SK-N-SH treated with all-trans-retinoic acid at 6 μM for 48 hours (cell line): ENCODE measurements around the gene CEMIP.
"Not testable (repeated sequence)": the region's sequence is repeated elsewhere in the genome, so short reads cannot be mapped to it uniquely, and the experiment has no call there.

Experiments used
- ATAC-seq: fragments of 200-7000 bp; cut with Tn5 transposase; 3 replicates; pipeline ENCODE4 v1.9.1; 2020; ENCODE audit warnings: mild to moderate bottlenecking, moderate library complexity
- BACH2 ChIP-seq: fragments of 250-450 bp; sonication (Bioruptor Pico); IDR thresholded peaks from 2 replicates; pipeline ENCODE4 v1.9.0; 2021; ENCODE audit warnings: mild to moderate bottlenecking, borderline replicate concordance
- CSDC2 ChIP-seq: fragments of 250-450 bp; sonication (Bioruptor Pico); IDR thresholded peaks from 2 replicates; pipeline ENCODE4 v1.5.0; 2020; ENCODE audit warnings: mild to moderate bottlenecking, moderate library complexity
- ESRRG ChIP-seq: fragments of 250-450 bp; sonication (Bioruptor Pico); IDR thresholded peaks from 2 replicates; pipeline ENCODE4 v1.6.1; 2021; ENCODE audit warnings: mild to moderate bottlenecking
- GLIS3 ChIP-seq: fragments of 250-450 bp; sonication (Bioruptor Pico); IDR thresholded peaks from 2 replicates; pipeline ENCODE4 v1.5.0; 2020; ENCODE audit warnings: mild to moderate bottlenecking, moderate library complexity
- ISL1 ChIP-seq: fragments of 250-450 bp; sonication (Bioruptor Pico); IDR thresholded peaks from 2 replicates; pipeline ENCODE4 v2.1.2; 2022; ENCODE audit warnings: mild to moderate bottlenecking, moderate library complexity
- OSR1 ChIP-seq: fragments of 250-450 bp; sonication (Bioruptor Pico); IDR thresholded peaks from 2 replicates; pipeline ENCODE4 v1.8.0; 2022; ENCODE audit warnings: moderate library complexity, mild to moderate bottlenecking, inconsistent platforms
- PPARA ChIP-seq: fragments of 250-450 bp; sonication (Bioruptor Pico); IDR thresholded peaks from 2 replicates; pipeline ENCODE4 v1.5.0; 2020; ENCODE audit warnings: mild to moderate bottlenecking, borderline replicate concordance
- RARB ChIP-seq: fragments of 250-450 bp; sonication (Bioruptor Pico); IDR thresholded peaks from 2 replicates; pipeline ENCODE4 v1.8.0; 2021; ENCODE audit warnings: mild to moderate bottlenecking, moderate library complexity
- SNAI2 ChIP-seq: fragments of 250-450 bp; sonication (Bioruptor Pico); IDR thresholded peaks from 2 replicates; pipeline ENCODE4 v1.5.0; 2020; ENCODE audit warnings: mild to moderate bottlenecking, moderate library complexity
- TCF4 ChIP-seq: fragments of 250-450 bp; sonication (Bioruptor Pico); IDR thresholded peaks from 2 replicates; pipeline ENCODE4 v1.8.0; 2021; ENCODE audit warnings: mild to moderate bottlenecking, moderate library complexity, borderline replicate concordance
- TOX ChIP-seq: fragments of 250-450 bp; sonication (Bioruptor Pico); IDR thresholded peaks from 2 replicates; pipeline ENCODE4 v1.8.0; 2021; ENCODE audit warnings: mild to moderate bottlenecking, moderate library complexity, borderline replicate concordance
- ZC3H10 ChIP-seq: fragments of 250-450 bp; sonication (Bioruptor Pico); IDR thresholded peaks from 2 replicates; pipeline ENCODE4 v1.5.1; 2021; ENCODE audit warnings: mild to moderate bottlenecking, moderate library complexity
- ZFP3 ChIP-seq: fragments of 250-450 bp; sonication (Bioruptor Pico); IDR thresholded peaks from 2 replicates; pipeline ENCODE4 v1.5.0; 2020; ENCODE audit warnings: mild to moderate bottlenecking, moderate library complexity
- ZFP30 ChIP-seq: fragments of 450-650 bp; formaldehyde crosslinking; IDR thresholded peaks from 2 replicates; pipeline ENCODE4 v1.5.0; 2022; ENCODE audit warnings: mild to moderate bottlenecking, moderate library complexity
- ZNF565 ChIP-seq: fragments of 450-650 bp; formaldehyde crosslinking; conservative IDR thresholded peaks from 2 replicates; pipeline ENCODE4 v1.5.0; 2020; ENCODE audit warnings: low read depth, mild to moderate bottlenecking, moderate library complexity
- ZNF70 ChIP-seq: fragments of 450-650 bp; formaldehyde crosslinking; IDR thresholded peaks from 2 replicates; pipeline ENCODE4 v1.5.0; 2020; ENCODE audit warnings: mild to moderate bottlenecking, moderate library complexity
- ZNF8 ChIP-seq: fragments of 450-650 bp; formaldehyde crosslinking; IDR thresholded peaks from 2 replicates; pipeline ENCODE4 v1.5.0; 2020; ENCODE audit warnings: mild to moderate bottlenecking, moderate library complexity
- TF ChIP-seq, protein P1 (sequence below): fragments of 250-450 bp; sonication (Bioruptor Pico); IDR thresholded peaks from 2 replicates; pipeline ENCODE4 v1.5.1; 2020; ENCODE audit warnings: low read depth, mild to moderate bottlenecking, moderate library complexity
- TF ChIP-seq, protein P2 (sequence below): fragments of 250-450 bp; sonication (Bioruptor Pico); IDR thresholded peaks from 2 replicates; pipeline ENCODE4 v1.5.0; 2020; ENCODE audit warnings: mild to moderate bottlenecking, moderate library complexity
- TF ChIP-seq, protein P3 (sequence below): fragments of 250-450 bp; sonication (Bioruptor Pico); IDR thresholded peaks from 2 replicates; pipeline ENCODE4 v1.8.0; 2021; ENCODE audit warnings: low read depth, mild to moderate bottlenecking, moderate library complexity, borderline replicate concordance
- TF ChIP-seq, protein P4 (sequence below): fragments of 250-450 bp; sonication (Bioruptor Pico); IDR thresholded peaks from 2 replicates; pipeline ENCODE4 v1.8.0; 2020; ENCODE audit warnings: mild to moderate bottlenecking, moderate library complexity, borderline replicate concordance

CEMIP gene

DNA sequence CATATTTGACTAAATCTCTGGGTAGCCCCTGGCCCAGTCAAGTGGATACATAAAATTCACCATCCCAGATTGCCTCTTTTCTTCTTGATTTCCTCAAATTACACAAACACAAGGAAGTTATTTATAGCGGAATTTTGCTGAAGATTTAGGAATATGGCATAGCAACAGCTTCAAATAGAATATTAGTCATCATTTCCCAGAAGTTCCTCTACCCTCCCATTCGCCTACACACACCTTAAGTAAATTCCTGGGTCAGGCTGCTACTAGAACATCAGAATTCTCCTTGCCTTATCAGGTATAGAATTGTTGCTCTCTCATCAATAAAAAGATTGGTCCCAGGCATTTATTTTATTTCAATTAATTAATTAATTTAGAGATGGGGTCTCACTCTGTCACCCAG lies 178.8 kb downstream of the CEMIP start:
- TF ChIP-seq, protein P1, sequence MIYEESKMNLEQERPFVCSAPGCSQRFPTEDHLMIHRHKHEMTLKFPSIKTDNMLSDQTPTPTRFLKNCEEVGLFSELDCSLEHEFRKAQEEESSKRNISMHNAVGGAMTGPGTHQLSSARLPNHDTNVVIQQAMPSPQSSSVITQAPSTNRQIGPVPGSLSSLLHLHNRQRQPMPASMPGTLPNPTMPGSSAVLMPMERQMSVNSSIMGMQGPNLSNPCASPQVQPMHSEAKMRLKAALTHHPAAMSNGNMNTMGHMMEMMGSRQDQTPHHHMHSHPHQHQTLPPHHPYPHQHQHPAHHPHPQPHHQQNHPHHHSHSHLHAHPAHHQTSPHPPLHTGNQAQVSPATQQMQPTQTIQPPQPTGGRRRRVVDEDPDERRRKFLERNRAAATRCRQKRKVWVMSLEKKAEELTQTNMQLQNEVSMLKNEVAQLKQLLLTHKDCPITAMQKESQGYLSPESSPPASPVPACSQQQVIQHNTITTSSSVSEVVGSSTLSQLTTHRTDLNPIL, result no peak
- TF ChIP-seq, protein P2, sequence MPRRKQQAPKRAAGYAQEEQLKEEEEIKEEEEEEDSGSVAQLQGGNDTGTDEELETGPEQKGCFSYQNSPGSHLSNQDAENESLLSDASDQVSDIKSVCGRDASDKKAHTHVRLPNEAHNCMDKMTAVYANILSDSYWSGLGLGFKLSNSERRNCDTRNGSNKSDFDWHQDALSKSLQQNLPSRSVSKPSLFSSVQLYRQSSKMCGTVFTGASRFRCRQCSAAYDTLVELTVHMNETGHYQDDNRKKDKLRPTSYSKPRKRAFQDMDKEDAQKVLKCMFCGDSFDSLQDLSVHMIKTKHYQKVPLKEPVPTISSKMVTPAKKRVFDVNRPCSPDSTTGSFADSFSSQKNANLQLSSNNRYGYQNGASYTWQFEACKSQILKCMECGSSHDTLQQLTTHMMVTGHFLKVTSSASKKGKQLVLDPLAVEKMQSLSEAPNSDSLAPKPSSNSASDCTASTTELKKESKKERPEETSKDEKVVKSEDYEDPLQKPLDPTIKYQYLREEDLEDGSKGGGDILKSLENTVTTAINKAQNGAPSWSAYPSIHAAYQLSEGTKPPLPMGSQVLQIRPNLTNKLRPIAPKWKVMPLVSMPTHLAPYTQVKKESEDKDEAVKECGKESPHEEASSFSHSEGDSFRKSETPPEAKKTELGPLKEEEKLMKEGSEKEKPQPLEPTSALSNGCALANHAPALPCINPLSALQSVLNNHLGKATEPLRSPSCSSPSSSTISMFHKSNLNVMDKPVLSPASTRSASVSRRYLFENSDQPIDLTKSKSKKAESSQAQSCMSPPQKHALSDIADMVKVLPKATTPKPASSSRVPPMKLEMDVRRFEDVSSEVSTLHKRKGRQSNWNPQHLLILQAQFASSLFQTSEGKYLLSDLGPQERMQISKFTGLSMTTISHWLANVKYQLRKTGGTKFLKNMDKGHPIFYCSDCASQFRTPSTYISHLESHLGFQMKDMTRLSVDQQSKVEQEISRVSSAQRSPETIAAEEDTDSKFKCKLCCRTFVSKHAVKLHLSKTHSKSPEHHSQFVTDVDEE (CRISPR knock-in tag), result no peak

DNA sequence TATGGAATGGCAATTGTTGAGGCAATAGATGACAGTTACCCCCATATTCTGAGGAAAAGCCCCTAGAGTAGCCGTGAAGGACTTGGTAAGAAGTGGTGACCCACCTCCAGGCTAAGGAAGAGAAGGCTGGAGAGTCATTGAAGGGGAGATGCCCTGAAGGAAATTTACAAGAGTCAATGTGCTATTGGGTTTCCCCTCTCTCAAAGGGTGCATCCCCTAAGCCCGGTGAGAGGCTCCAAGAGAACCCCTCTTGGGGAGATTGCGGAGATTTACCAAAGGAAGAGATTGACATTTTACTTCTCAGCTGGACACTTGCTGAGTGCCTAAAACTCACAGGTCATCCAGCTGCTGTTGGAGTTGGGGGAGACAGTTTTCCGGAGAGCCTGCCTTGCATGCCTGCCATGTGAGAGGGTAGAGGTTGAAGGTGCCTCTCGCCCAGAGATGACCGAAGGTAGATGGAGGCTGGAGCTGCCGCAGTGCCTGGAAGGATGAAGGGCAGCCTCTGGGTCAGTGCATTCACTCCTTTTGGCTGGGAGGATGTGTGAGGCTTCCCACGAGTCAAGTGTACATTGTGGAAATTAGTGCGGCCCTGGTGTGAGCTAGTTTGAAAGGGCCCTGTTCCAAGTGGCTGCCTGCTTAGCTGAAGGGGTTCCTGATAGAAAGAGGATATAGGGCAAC lies 179.8 kb downstream of the CEMIP start:
- no peak for TF ChIP-seq CSDC2 (CRISPR knock-in tag)
- TF ChIP-seq GLIS3, result no peak
- TF ChIP-seq ZNF70 (CRISPR knock-in tag), result no peak
- TF ChIP-seq, protein P1, result no peak
- TF ChIP-seq RARB (CRISPR knock-in tag), result no peak
- no peak for TF ChIP-seq PPARA
- TF ChIP-seq ZFP30 (CRISPR knock-in tag), result no peak
- ATAC-seq, result no peak

More for the DNA sequence above, 178.8 kb downstream of the CEMIP start:
- ATAC-seq, result no peak

DNA sequence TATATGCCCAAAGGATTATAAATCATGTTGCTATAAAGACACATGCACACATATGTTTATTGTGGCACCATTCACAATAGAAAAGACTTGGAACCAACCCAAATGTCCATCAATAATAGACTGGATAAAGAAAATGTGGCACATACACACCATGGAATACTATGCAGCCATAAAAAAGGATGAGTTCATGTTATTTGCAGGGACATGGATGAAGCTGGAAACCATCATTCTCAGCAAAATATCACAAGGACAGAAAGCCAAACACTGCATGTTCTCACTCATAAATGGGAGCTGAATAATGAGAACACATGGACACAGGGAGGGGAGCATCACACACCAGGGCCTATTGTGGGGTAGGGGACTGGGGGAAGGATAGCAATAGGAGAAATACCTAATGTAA lies 186.3 kb downstream of the CEMIP start:
- ATAC-seq, result not testable (repeated sequence)

DNA sequence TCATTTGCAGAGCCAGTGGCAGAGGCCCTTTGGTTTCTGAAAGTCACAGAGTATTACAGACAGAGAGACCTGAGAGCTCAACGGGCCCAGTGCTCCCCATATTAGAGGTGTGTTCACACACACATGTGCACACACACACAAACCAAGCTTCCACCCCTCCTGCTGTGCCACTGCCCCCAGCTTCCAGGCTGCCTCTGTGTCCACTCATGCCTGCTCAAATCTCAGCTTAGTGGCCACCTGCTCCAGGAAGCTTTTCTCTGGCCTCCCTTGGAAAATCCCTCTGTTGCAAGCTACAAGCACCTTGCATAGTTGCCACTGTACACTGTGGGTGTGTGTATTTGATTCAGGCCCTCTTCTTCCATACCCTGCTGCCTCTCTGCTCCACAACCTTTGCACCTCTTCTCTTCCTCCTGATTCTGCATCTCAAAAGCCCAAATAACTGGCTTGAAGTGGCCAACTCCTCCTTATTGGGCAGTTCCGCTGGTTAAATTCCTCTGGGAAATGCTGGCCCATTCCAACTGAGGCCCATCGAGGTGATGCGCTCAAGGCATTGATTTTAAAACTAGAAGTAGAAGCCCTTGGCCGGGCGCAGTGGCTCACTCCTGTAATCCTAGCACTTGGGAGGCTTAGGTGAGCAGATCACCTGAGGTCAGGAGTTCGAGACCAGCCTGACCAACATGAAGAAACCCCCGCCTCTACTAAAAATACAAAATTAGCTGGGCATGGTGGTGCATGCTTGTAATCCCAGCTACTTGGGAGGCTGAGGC lies 187.4 kb downstream of the CEMIP start:
- TF ChIP-seq SNAI2 (CRISPR knock-in tag), result no peak
- TF ChIP-seq, protein P3, sequence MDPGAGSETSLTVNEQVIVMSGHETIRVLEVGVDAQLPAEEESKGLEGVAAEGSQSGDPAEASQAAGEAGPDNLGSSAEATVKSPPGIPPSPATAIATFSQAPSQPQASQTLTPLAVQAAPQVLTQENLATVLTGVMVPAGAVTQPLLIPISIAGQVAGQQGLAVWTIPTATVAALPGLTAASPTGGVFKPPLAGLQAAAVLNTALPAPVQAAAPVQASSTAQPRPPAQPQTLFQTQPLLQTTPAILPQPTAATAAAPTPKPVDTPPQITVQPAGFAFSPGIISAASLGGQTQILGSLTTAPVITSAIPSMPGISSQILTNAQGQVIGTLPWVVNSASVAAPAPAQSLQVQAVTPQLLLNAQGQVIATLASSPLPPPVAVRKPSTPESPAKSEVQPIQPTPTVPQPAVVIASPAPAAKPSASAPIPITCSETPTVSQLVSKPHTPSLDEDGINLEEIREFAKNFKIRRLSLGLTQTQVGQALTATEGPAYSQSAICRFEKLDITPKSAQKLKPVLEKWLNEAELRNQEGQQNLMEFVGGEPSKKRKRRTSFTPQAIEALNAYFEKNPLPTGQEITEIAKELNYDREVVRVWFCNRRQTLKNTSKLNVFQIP (CRISPR knock-in tag), result no peak
- TF ChIP-seq, protein P1, result no peak
- no peak for TF ChIP-seq PPARA
- TF ChIP-seq TCF4 (CRISPR knock-in tag), result no peak
- TF ChIP-seq, protein P4, sequence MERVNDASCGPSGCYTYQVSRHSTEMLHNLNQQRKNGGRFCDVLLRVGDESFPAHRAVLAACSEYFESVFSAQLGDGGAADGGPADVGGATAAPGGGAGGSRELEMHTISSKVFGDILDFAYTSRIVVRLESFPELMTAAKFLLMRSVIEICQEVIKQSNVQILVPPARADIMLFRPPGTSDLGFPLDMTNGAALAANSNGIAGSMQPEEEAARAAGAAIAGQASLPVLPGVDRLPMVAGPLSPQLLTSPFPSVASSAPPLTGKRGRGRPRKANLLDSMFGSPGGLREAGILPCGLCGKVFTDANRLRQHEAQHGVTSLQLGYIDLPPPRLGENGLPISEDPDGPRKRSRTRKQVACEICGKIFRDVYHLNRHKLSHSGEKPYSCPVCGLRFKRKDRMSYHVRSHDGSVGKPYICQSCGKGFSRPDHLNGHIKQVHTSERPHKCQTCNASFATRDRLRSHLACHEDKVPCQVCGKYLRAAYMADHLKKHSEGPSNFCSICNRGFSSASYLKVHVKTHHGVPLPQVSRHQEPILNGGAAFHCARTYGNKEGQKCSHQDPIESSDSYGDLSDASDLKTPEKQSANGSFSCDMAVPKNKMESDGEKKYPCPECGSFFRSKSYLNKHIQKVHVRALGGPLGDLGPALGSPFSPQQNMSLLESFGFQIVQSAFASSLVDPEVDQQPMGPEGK, result no peak
- TF ChIP-seq RARB (CRISPR knock-in tag), result no peak
- no peak for TF ChIP-seq ZNF70 (CRISPR knock-in tag)
- no peak for TF ChIP-seq BACH2 (CRISPR knock-in tag)
- TF ChIP-seq CSDC2 (CRISPR knock-in tag), result no peak
- TF ChIP-seq OSR1 (CRISPR knock-in tag), result no peak
- TF ChIP-seq ESRRG (CRISPR knock-in tag), result no peak
- TF ChIP-seq ZC3H10, result no peak
- TF ChIP-seq, protein P2 (CRISPR knock-in tag), result no peak
- TF ChIP-seq ISL1 (CRISPR knock-in tag), result no peak
- no peak for TF ChIP-seq ZFP3 (CRISPR knock-in tag)
- TF ChIP-seq GLIS3, result no peak
- TF ChIP-seq TOX (CRISPR knock-in tag), result no peak
- TF ChIP-seq ZNF8 (CRISPR knock-in tag), result no peak
- no peak for TF ChIP-seq ZNF565
- TF ChIP-seq, all 23 proteins: peak for 0
- ATAC-seq, result no peak
